Right lobe of liver (tissue), 6 donors: Measurements from ENCODE around the gene C5AR2. TPM values are rescaled to one million over a fixed set of nuclear protein-coding genes. Genes with fewer than 3 reads are reported as not detected.

Source experiments
- ATAC-seq, 4 donors: fragments of 200-7000 bp; cut with Tn5 transposase; one replicate each; pipeline ENCODE4 v1.9.1; 2020; ENCODE audit warnings: mild to moderate bottlenecking in 4 of 4, moderate library complexity in 4 of 4
- DNase-seq, 3 donors: peaks; one replicate each; pipeline ENCODE4 v3.0.0-alpha.2; 2020
- H3K27ac ChIP-seq, 3 donors: fragments of 200-600 bp; one replicate each; pipeline ENCODE4 v1.8.0; 2022
- H3K27me3 ChIP-seq, 2 donors: fragments of 200-600 bp; one replicate each; pipeline ENCODE4 v1.8.0; 2022
- H3K36me3 ChIP-seq, 4 donors: fragments of 200-600 bp; sonication (generic) in 1 of 4; one replicate each; pipeline versions ENCODE4 v1.5.1 to v1.8.0; 2017 to 2022; ENCODE audit warnings: control low read depth in 1 of 4
- H3K4me1 ChIP-seq, 4 donors: fragments of 200-600 bp; sonication (generic) in 1 of 4; one replicate each; pipeline versions ENCODE4 v1.5.1 to v1.8.0; 2017 to 2022; ENCODE audit warnings: control low read depth in 1 of 4
- H3K4me3 ChIP-seq, 3 donors: fragments of 200-600 bp; one replicate each; pipeline ENCODE4 v1.8.0; 2022
- H3K9me3 ChIP-seq, 4 donors: fragments of 200-600 bp; sonication (generic) in 1 of 4; one replicate each; pipeline versions ENCODE4 v1.5.1 to v1.8.0; 2017 to 2022; ENCODE audit warnings: control low read depth in 1 of 4
- CTCF ChIP-seq, 4 donors: fragments of 200-600 bp in 3 of 4; fragments of 450-650 bp in 1 of 4; IDR thresholded peaks; one replicate each; pipeline versions ENCODE4 v1.5.1 to v1.8.0; 2016 to 2022; ENCODE audit warnings: antibody characterized with exemption in 4 of 4, mild to moderate bottlenecking in 2 of 4
- POLR2A ChIP-seq: fragments of 450-650 bp; IDR thresholded peaks from one replicate; pipeline ENCODE4 v1.6.1; 2017; ENCODE audit warnings: antibody characterized with exemption, mild to moderate bottlenecking
- WGBS: methylation state at CpG from one replicate; pipeline ENCODE4 v1.1.6; 2018; ENCODE audit warnings: low coverage, low lambda C conversion rate; ENCODE audit not compliant: insufficient coverage; ENCODE audit errors: missing lambda C conversion rate; 5-methylcytosine and 5-hydroxymethylcytosine counted together
- intact Hi-C, 2 donors: fragments of 100-400 bp; cut with DNase I; formaldehyde crosslinking; loops; one replicate each; pipeline versions ENCODE4 v1.11.2 to v1.14.1; 2022
- total RNA-seq, 6 experiments: library from RNA; depleted of rRNA in 2 of 6; stranded (reverse); fragments of >200 nt in 2 of 6; fragmentation: NEBNext Ultra II Directional in 3 of 6; extraction: Animal tissue kit (Norgen Biotek cat#: 25700) in 3 of 6; gene quantifications; one replicate each; pipeline versions ENCODE4 v1.1.0 to v1.2.4, GENCODE V29; 2016 to 2023
- donor health status: DM: no; HTN: yes; CAD: no.
- donor health status: DM: no; HTN: no; CAD: no.
- donor health status: DM: no; HTN: no; CAD: no.
- donor health status: DM: no; HTN: yes; CAD: no.
- donor health status: DM: no; HTN: yes; CAD: no.

Gene C5AR2
- total RNA-seq, 6 experiments from 2014 or later = 1.1 to 6.6 (median 3.7) TPM

- Histone ChIP-seq H3K36me3 (no peaks in the 10 kb centered on the region), H3K4me1 (peaks cover 0 to 14% (median under 1%) of the 10 kb centered on the region in 4 donors), H3K27me3 (no peaks in the 10 kb centered on the region), H3K9me3 (no peaks in the 10 kb centered on the region), H3K27ac (peak within 1 kb of the TSS; percentile 36 to 55 (median 49)), H3K4me3 (peak within 1 kb of the TSS in 1 of 3 donors; percentile 18)
- TF ChIP-seq POLR2A = peak; percentile 47
- no peak for TF ChIP-seq CTCF (IDR thresholded peaks at IDR 0.05)
- WGBS = 43% methylated on average over 9 of the region's 12 CpGs
- ATAC-seq (peak in 3 of 4 donors; percentile 17 to 51 (median 45)), DNase-seq (peak in 2 of 3 donors; percentile 66 to 70)
- intact Hi-C loops = no loop called here
Observed at GRCh38 chr19:47309608-47310007, 22.4 kb upstream of the C5AR2 start, which contains the start of gene C5AR1. TSS of gene C5AR1 (plus strand) at chr19:47309861. CDS start at chr19:47309896, 35 bp downstream.

GRCh38 chr19:47310323-47310722 is 21.7 kb upstream of the C5AR2 start:
- DNase-seq = no peak
- intact Hi-C loops = no loop called here
- H3K27me3 ChIP-seq = no peaks in the 10 kb centered on the region
- no peak for ATAC-seq
- H3K9me3 ChIP-seq = no peaks in the 10 kb centered on the region
- H3K4me3 ChIP-seq = peak overlapping the region in 1 of 3 donors; percentile 18
- WGBS = 100% methylated on average over 1 of the region's 2 CpGs
- TF ChIP-seq POLR2A = no peak
- no peak for TF ChIP-seq CTCF (IDR thresholded peaks at IDR 0.05)
- peak overlapping the region; percentile 36 to 55 (median 49) for H3K27ac ChIP-seq
- peaks cover 0 to 11% (median 2%) of the 10 kb centered on the region in 4 donors for H3K4me1 ChIP-seq
- H3K36me3 ChIP-seq = no peaks in the 10 kb centered on the region

- Histone ChIP-seq H3K36me3 (no peaks in the 10 kb centered on the region), H3K27me3 (no peaks in the 10 kb centered on the region), H3K4me3 (peak overlapping the region in 1 of 3 donors; percentile 18), H3K9me3 (no peaks in the 10 kb centered on the region), H3K4me1 (peaks cover 0 to 10% (median 2%) of the 10 kb centered on the region in 4 donors), H3K27ac (peak overlapping the region in 2 of 3 donors; percentile 49 to 55)
- 2% methylated on average over 5 of the region's 5 CpGs for WGBS
- no peak for TF ChIP-seq CTCF (IDR thresholded peaks at IDR 0.05)
- peak; percentile 34 for TF ChIP-seq POLR2A
- intact Hi-C loops = no loop called here
- DNase-seq (peak; percentile 71 to 74 (median 72)), ATAC-seq (peak in 1 of 4 donors; percentile 1)
Observed at GRCh38 chr19:47310819-47311218, 21.2 kb upstream of the C5AR2 start.

- DNase-seq = no peak
- Histone ChIP-seq H3K4me1 (peaks cover 0 to 9% (median 2%) of the 10 kb centered on the region in 4 donors), H3K9me3 (no peaks in the 10 kb centered on the region), H3K27me3 (no peaks in the 10 kb centered on the region), H3K36me3 (no peaks in the 10 kb centered on the region), H3K4me3 (no peak overlapping the region), H3K27ac (peak overlapping the region; percentile 86 to 95 (median 88))
- no peak for ATAC-seq
- 79% methylated on average over 3 of the region's 5 CpGs for WGBS
- TF ChIP-seq CTCF (IDR thresholded peaks at IDR 0.05) (no peak), POLR2A (no peak)
- intact Hi-C loops = no loop called here
Observed at GRCh38 chr19:47312366-47313006, 19.5 kb upstream of the C5AR2 start.
